HCT116 (cell line): Measurements from ENCODE around the gene ALKBH1. TPM values are rescaled to one million over a fixed set of nuclear protein-coding genes. Genes with fewer than 3 reads are reported as not detected.

ENCODE experiments used
- ATAC-seq: fragments of 200-7000 bp; cut with Tn5 transposase; 2 replicates; pipeline ENCODE4 v1.9.1; 2020; ENCODE audit warnings: mild to moderate bottlenecking, moderate library complexity
- BruUV-seq: library from RNA; stranded (reverse); fragments of 400-500 nt; replicated peaks from 2 replicates; lab custom pipeline; 2021; lab: Mats Ljungman, UMichigan
- CTCF ChIA-PET: fragments of 300-600 bp; sonication (Branson Sonifier 250); formaldehyde crosslinking; loops from one replicate; lab custom pipeline; 2021; ENCODE audit warnings: antibody characterized with exemption; lab: Charles Lee
- POLR2A ChIA-PET: fragments of 300-600, 350-600 bp; sonication (Branson Sonifier 250); formaldehyde crosslinking; loops from one replicate; lab custom pipeline; 2021; ENCODE audit warnings: antibody characterized with exemption; lab: Charles Lee
- RAD21 ChIA-PET, 2 experiments: fragments of 300-600 bp; sonication (Branson Sonifier 250); formaldehyde crosslinking; loops; one replicate each; lab custom pipeline; 2023; ENCODE audit warnings: low total read pairs in 2 of 2; ENCODE audit not compliant: uncharacterized antibody in 2 of 2, unreplicated experiment in 2 of 2, low non-redundant PET in 1 of 2; lab: Charles Lee
- DNase-seq: peaks from one replicate; pipeline ENCODE4 v3.0.0-alpha.2; 2010; ENCODE audit warnings: low read depth, low spot score
- H2AFZ ChIP-seq: fragments of 200-600 bp; shearing (Covaris generic), sonication (generic); 2 replicates; pipeline ENCODE4 v1.6.1; 2017; ENCODE audit warnings: low read depth, mixed run types, mixed read lengths, antibody characterized with exemption, low read length; ENCODE audit not compliant: poor library complexity, severe bottlenecking
- H3K27ac ChIP-seq: 2 replicates; pipeline ENCODE4 v1.5.1; 2012; ENCODE audit warnings: low read depth, low read length
- H3K27me3 ChIP-seq: fragments of 200-600 bp; sonication (generic); 2 replicates; pipeline ENCODE4 v1.6.1; 2016; ENCODE audit warnings: mixed run types, low read length, mixed read lengths; ENCODE audit not compliant: insufficient read depth
- H3K36me3 ChIP-seq, 2 experiments: fragments of 200-500 bp in 1 of 2; fragments of 200-600 bp in 1 of 2; sonication (Bioruptor generic) in 1 of 2; sonication (generic) in 1 of 2; 2 replicates each; pipeline versions ENCODE4 v1.5.1 to v1.6.1; 2014 to 2016; ENCODE audit warnings: low read length in 2 of 2, inconsistent platforms in 1 of 2, mixed read lengths in 1 of 2, mixed run types in 1 of 2; ENCODE audit not compliant: insufficient read depth in 2 of 2, control insufficient read depth in 1 of 2
- H3K4me1 ChIP-seq, 2 experiments: fragments of 200-600 bp in 1 of 2; sonication (generic) in 1 of 2; 2 replicates each; pipeline versions ENCODE4 v1.5.1 to v1.6.1; 2012 to 2017; ENCODE audit warnings: low read length in 2 of 2, inconsistent platforms in 1 of 2, mild to moderate bottlenecking in 1 of 2, mixed read lengths in 1 of 2, mixed run types in 1 of 2, moderate library complexity in 1 of 2; ENCODE audit not compliant: insufficient read depth in 2 of 2, control insufficient read depth in 1 of 2
- H3K4me2 ChIP-seq: fragments of 200-600 bp; sonication (generic); 2 replicates; pipeline ENCODE4 v1.6.1; 2017; ENCODE audit warnings: mixed run types, low read length, mixed read lengths
- H3K4me3 ChIP-seq, 2 experiments: fragments of 200-600 bp in 1 of 2; sonication (generic) in 1 of 2; replicated peaks in 1 of 2; 2 replicates each; pipeline ENCODE4 v1.5.1; 2011 to 2016; ENCODE audit warnings: low read length in 2 of 2, control low read depth in 1 of 2, low read depth in 1 of 2, mild to moderate bottlenecking in 1 of 2, mixed read lengths in 1 of 2, mixed run types in 1 of 2
- H3K79me2 ChIP-seq: fragments of 200-600 bp; sonication (generic); 2 replicates; pipeline ENCODE4 v1.6.1; 2017; ENCODE audit warnings: mild to moderate bottlenecking, mixed run types, low read length, moderate library complexity, mixed read lengths; ENCODE audit not compliant: insufficient read depth
- H3K9ac ChIP-seq: fragments of 200-600 bp; sonication (generic); 2 replicates; pipeline ENCODE4 v1.6.1; 2016; ENCODE audit warnings: low read length, mixed read lengths
- H3K9me2 ChIP-seq: fragments of 200-600 bp; sonication (generic), shearing (Covaris generic); 2 replicates; pipeline ENCODE4 v1.6.1; 2017; ENCODE audit warnings: mixed run types, mild to moderate bottlenecking, moderate library complexity; ENCODE audit not compliant: insufficient read depth
- H3K9me3 ChIP-seq, 2 experiments: fragments of 200-500 bp in 1 of 2; fragments of 200-600 bp in 1 of 2; sonication (Bioruptor generic) in 1 of 2; sonication (generic) in 1 of 2; 2 replicates each; pipeline ENCODE4 v1.6.1; 2014 to 2017; ENCODE audit warnings: low read length in 2 of 2, mixed read lengths in 2 of 2, inconsistent platforms in 1 of 2, low read depth in 1 of 2, mild to moderate bottlenecking in 1 of 2, mixed run types in 1 of 2, moderate library complexity in 1 of 2; ENCODE audit not compliant: control insufficient read depth in 1 of 2, insufficient read depth in 1 of 2
- H4K20me1 ChIP-seq: fragments of 200-600 bp; sonication (generic), shearing (Covaris generic); 2 replicates; pipeline ENCODE4 v1.6.1; 2017; ENCODE audit warnings: mixed run types, mild to moderate bottlenecking, moderate library complexity; ENCODE audit not compliant: insufficient read depth
- CTCF ChIP-seq, 3 experiments: fragments of 200-600 bp in 1 of 3; sonication (generic) in 1 of 3; IDR thresholded peaks in 2 of 3; conservative IDR thresholded peaks in 1 of 3; 2 replicates each; pipeline ENCODE4 v1.5.1; 2012 to 2017; ENCODE audit warnings: low read depth in 2 of 3, low read length in 2 of 3, antibody characterized with exemption in 1 of 3, borderline replicate concordance in 1 of 3, control low read depth in 1 of 3, mild to moderate bottlenecking in 1 of 3, mixed read lengths in 1 of 3, mixed run types in 1 of 3, moderate library complexity in 1 of 3; ENCODE audit not compliant: insufficient read depth in 1 of 3
- EZH2phosphoT487 ChIP-seq: fragments of 200-600 bp; IDR thresholded peaks from 2 replicates; pipeline ENCODE4 v1.6.1; 2018; ENCODE audit warnings: antibody characterized with exemption, borderline replicate concordance
- POLR2AphosphoS5 ChIP-seq: IDR thresholded peaks from 2 replicates; pipeline ENCODE4 v1.6.1; 2011; ENCODE audit warnings: mild to moderate bottlenecking, low read depth, low read length, moderate library complexity
- RAD21 ChIP-seq: IDR thresholded peaks from 2 replicates; pipeline ENCODE4 v1.6.1; 2012; ENCODE audit warnings: low read depth, mild to moderate bottlenecking
- SIN3A ChIP-seq: IDR thresholded peaks from 2 replicates; pipeline ENCODE4 v1.6.1; 2012; ENCODE audit warnings: low read depth
- SRF ChIP-seq: IDR thresholded peaks from 2 replicates; pipeline ENCODE4 v1.6.1; 2012; ENCODE audit warnings: low read depth
- ZBTB33 ChIP-seq: IDR thresholded peaks from 2 replicates; pipeline ENCODE4 v1.6.1; 2011; ENCODE audit warnings: mild to moderate bottlenecking, low read length, moderate library complexity; ENCODE audit not compliant: insufficient replicate concordance; ENCODE audit errors: extremely low read depth
- ZNF274 ChIP-seq: fragments of 200-500 bp; sonication (Bioruptor generic); IDR thresholded peaks from 2 replicates; pipeline ENCODE4 v1.6.1; 2014; ENCODE audit warnings: mild to moderate bottlenecking, low read depth, low read length, inconsistent platforms
- intact Hi-C: fragments of 100-400 bp; cut with micrococcal nuclease; formaldehyde crosslinking; loops from 2 replicates; pipeline ENCODE4 v1.10.0; 2022
- total RNA-seq: library from RNA; stranded (reverse); gene quantifications from one replicate; pipeline ENCODE4 v1.2.1, GENCODE V29; 2021; ENCODE audit not compliant: unreplicated experiment

Gene ALKBH1
- total RNA-seq, 1 experiment from 2014 or later, result 14.4 TPM

- TF ChIP-seq SIN3A, result no peak
- no peak for TF ChIP-seq EZH2phosphoT487
- TF ChIP-seq ZBTB33, result no peak
- TF ChIP-seq RAD21, result no peak
- TF ChIP-seq ZNF274, result no peak
- TF ChIP-seq POLR2AphosphoS5, result no peak
- no peak for TF ChIP-seq SRF
- TF ChIP-seq CTCF (IDR thresholded peaks at IDR 0.05 in 2 of 3, conservative IDR thresholded peaks at IDR 0.05 in 1 of 3; ENCODE audit: borderline replicate concordance in 1 of 3, insufficient read depth in 1 of 3, low read depth in 2 of 3, low read length in 2 of 3), result no peak
- Histone ChIP-seq H3K79me2 (no peaks in the 10 kb centered on the region), H3K4me1 (peaks cover 4% of the 10 kb centered on the region in 2 experiments; a peak in 3 of 4 replicates), H3K27me3 (no peaks in the 10 kb centered on the region), H3K9me2 (no peaks in the 10 kb centered on the region), H3K36me3 (peaks cover 5% of the 10 kb centered on the region in 2 experiments; a peak in 1 of 4 replicates), H3K4me3 (no peak overlapping the region), H2AFZ (no peak overlapping the region), H3K4me2 (no peak overlapping the region; the same call in 1 of the 2 replicates), H3K9me3 (no peaks in the 10 kb centered on the region), H3K9ac (no peak overlapping the region), H3K27ac (no peak overlapping the region), H4K20me1 (no peaks in the 10 kb centered on the region)
- CTCF ChIA-PET, result no interaction called here
- BruUV-seq, result no TSS peak
- RAD21 ChIA-PET, result no interaction called here
- no peak for DNase-seq
- intact Hi-C loops, result no loop called here
- POLR2A ChIA-PET, result no interaction called here
- no peak for ATAC-seq
Measured at GRCh38 chr14:77682158-77682553, 25.7 kb downstream of the ALKBH1 start.
